Measurements from ENCODE around the gene MCM3.

MCM3 gene

DNA sequence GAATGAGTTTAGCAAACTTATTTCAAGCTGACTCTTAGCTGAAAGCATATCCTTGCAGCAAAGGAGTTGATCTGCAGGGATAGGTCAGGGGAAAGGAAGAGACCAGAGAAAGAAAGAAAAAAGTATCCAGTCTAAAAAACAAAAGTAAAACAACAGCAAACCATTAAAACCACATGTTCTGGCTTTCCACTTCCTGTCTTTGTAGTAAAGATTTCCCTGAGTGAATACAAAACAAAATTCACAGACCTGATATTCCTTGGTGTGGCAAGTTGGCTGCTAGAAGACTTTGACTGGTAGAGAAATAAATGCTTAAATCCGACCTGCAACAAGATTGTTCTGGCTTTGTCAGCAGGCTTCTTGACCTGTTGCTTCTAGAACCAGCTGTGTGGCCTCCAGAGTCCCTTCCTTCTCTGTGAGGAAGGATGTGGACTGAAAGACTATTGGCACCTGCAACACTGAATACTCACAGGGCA is 23.4 kb upstream of the MCM3 start:
- CTCF ChIA-PET: interaction anchor here (0.7 to 1.7 kb wide), 3 partner anchors 14 to 45 kb away, joined by 3 to 6 read pairs (median 4); no protein-coding TSS in a partner anchor
- Histone ChIP-seq H3K4me1 (ENCODE audit: control insufficient read depth, insufficient read depth, low read length) (no peaks in the 10 kb centered on the region), H3K27ac (ENCODE audit: extremely low read depth, low read depth, low read length) (no peak overlapping the region), H3K4me3 (ENCODE audit: low read depth, low read length) (no peak overlapping the region), H3K9me3 (ENCODE audit: control insufficient read depth, insufficient read depth, low read depth, low read length) (no peaks in the 10 kb centered on the region), H3K36me3 (ENCODE audit: control insufficient read depth in 2 of 2, insufficient read depth in 1 of 2, low read length in 2 of 2) (no peaks in the 10 kb centered on the region)
- TF ChIP-seq ZNF223 (tag by site-specific recombination; IDR thresholded peaks at IDR 0.05) (no peak), ZBTB48 (tag by site-specific recombination; IDR thresholded peaks at IDR 0.05) (no peak), SCRT1 (tag by site-specific recombination; IDR thresholded peaks at IDR 0.05; ENCODE audit: borderline replicate concordance) (0 out of 2 replicates have a peak, but pooled peaks have one; percentile 40), ZNF169 (tag by site-specific recombination; IDR thresholded peaks at IDR 0.05) (no peak), ZFP69B (tag by site-specific recombination; IDR thresholded peaks at IDR 0.05) (no peak), ZNF211 (tag by site-specific recombination; IDR thresholded peaks at IDR 0.05; ENCODE audit: low read depth) (no peak), ZNF514 (tag by site-specific recombination; IDR thresholded peaks at IDR 0.05) (no peak), ZNF561 (tag by site-specific recombination; IDR thresholded peaks at IDR 0.05; ENCODE audit: borderline replicate concordance) (no peak), KLF7 (tag by site-specific recombination; IDR thresholded peaks at IDR 0.05; ENCODE audit: borderline replicate concordance) (no peak), ZNF600 (tag by site-specific recombination; IDR thresholded peaks at IDR 0.05) (no peak), SCRT2 (tag by site-specific recombination; IDR thresholded peaks at IDR 0.05) (peak; percentile 92), ZNF19 (tag by site-specific recombination; IDR thresholded peaks at IDR 0.05; ENCODE audit: low read depth) (no peak), ZSCAN23 (tag by site-specific recombination; IDR thresholded peaks at IDR 0.05) (no peak)
- TF ChIP-seq, protein P1, sequence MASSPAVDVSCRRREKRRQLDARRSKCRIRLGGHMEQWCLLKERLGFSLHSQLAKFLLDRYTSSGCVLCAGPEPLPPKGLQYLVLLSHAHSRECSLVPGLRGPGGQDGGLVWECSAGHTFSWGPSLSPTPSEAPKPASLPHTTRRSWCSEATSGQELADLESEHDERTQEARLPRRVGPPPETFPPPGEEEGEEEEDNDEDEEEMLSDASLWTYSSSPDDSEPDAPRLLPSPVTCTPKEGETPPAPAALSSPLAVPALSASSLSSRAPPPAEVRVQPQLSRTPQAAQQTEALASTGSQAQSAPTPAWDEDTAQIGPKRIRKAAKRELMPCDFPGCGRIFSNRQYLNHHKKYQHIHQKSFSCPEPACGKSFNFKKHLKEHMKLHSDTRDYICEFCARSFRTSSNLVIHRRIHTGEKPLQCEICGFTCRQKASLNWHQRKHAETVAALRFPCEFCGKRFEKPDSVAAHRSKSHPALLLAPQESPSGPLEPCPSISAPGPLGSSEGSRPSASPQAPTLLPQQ (tag by site-specific recombination; IDR thresholded peaks at IDR 0.05): no peak
- TF ChIP-seq, protein P2, sequence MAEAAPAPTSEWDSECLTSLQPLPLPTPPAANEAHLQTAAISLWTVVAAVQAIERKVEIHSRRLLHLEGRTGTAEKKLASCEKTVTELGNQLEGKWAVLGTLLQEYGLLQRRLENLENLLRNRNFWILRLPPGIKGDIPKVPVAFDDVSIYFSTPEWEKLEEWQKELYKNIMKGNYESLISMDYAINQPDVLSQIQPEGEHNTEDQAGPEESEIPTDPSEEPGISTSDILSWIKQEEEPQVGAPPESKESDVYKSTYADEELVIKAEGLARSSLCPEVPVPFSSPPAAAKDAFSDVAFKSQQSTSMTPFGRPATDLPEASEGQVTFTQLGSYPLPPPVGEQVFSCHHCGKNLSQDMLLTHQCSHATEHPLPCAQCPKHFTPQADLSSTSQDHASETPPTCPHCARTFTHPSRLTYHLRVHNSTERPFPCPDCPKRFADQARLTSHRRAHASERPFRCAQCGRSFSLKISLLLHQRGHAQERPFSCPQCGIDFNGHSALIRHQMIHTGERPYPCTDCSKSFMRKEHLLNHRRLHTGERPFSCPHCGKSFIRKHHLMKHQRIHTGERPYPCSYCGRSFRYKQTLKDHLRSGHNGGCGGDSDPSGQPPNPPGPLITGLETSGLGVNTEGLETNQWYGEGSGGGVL (tag by site-specific recombination; IDR thresholded peaks at IDR 0.05): no peak
- POLR2A ChIA-PET: no interaction called here

GRCh38 chr6:52306972-52307870 is 22.7 kb upstream of the MCM3 start:
- ChIA-PET CTCF (interaction anchor here (0.6 to 1.4 kb wide), 4 partner anchors 9 to 44 kb away, joined by 3 to 4 read pairs (median 4); no protein-coding TSS in a partner anchor), POLR2A (no interaction called here)
- Histone ChIP-seq H3K27ac (ENCODE audit: extremely low read depth, low read depth, low read length) (no peak overlapping the region), H3K9me3 (ENCODE audit: control insufficient read depth, insufficient read depth, low read depth, low read length) (no peaks in the 10 kb centered on the region), H3K4me1 (ENCODE audit: control insufficient read depth, insufficient read depth, low read length) (no peaks in the 10 kb centered on the region), H3K4me3 (ENCODE audit: low read depth, low read length) (no peak overlapping the region), H3K36me3 (ENCODE audit: control insufficient read depth in 2 of 2, insufficient read depth in 1 of 2, low read length in 2 of 2) (no peaks in the 10 kb centered on the region)
- TF ChIP-seq ZNF16 (tag by site-specific recombination; IDR thresholded peaks at IDR 0.05; ENCODE audit: low read depth) (no peak), SCRT1 (tag by site-specific recombination; IDR thresholded peaks at IDR 0.05; ENCODE audit: borderline replicate concordance) (no peak), FEZF1 (tag by site-specific recombination; IDR thresholded peaks at IDR 0.05) (no peak), ZBTB6 (tag by site-specific recombination; IDR thresholded peaks at IDR 0.05) (no peak), OSR2 (tag by site-specific recombination; IDR thresholded peaks at IDR 0.05) (no peak), ZNF501 (tag by site-specific recombination; IDR thresholded peaks at IDR 0.05) (no peak), PRDM4 (tag by site-specific recombination; IDR thresholded peaks at IDR 0.05) (no peak)
